Occipital lobe (tissue), 2 donors: ENCODE data around the gene GADL1. TPM values are rescaled to one million over a fixed set of nuclear protein-coding genes. Genes with fewer than 3 reads are reported as not detected.

Experiments used
- DNase-seq: peaks from one replicate; lab custom pipeline; 2025; lab: John Stamatoyannopoulos, UW
- total RNA-seq: library from RNA; depleted of rRNA; stranded (reverse); fragments of >200 nt; gene quantifications from one replicate; pipeline ENCODE4 v1.2.3, GENCODE V29; 2014

Gene GADL1
- total RNA-seq, 1 donor from 2014 or later: 0.47 TPM

- DNase-seq: no peak
Observed at GRCh38 chr3:30695302-30696061, 199.0 kb downstream of the GADL1 start.

GRCh38 chr3:30694668-30695067 is 199.8 kb downstream of the GADL1 start:
- no peak for DNase-seq

DNA sequence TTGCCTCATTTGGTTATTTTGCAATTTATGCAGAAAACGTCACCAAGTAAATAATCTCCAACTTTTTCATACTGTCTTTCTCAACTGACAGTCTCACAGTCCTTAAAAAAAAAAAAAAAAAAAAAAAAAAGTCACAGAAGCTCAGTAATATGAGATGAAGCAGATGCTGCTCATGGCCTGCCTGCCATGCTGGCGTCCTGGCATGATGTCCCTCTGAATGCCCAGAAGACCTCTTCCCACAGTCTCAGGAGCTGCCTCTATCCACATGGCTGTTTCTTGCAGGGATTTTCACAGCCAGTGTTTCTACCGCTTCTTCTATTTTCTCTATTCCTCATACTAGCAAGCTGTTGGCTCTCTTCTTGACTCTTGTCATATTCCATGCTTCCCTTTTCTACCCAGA is 200.3 kb downstream of the GADL1 start:
- no peak for DNase-seq

GRCh38 chr3:30693470-30694120 is 200.9 kb downstream of the GADL1 start:
- DNase-seq: peak; percentile 7

GRCh38 chr3:30692498-30693130 is 201.8 kb downstream of the GADL1 start:
- DNase-seq: no peak

- DNase-seq: no peak
Observed at GRCh38 chr3:30691944-30692343, 202.5 kb downstream of the GADL1 start.

DNA sequence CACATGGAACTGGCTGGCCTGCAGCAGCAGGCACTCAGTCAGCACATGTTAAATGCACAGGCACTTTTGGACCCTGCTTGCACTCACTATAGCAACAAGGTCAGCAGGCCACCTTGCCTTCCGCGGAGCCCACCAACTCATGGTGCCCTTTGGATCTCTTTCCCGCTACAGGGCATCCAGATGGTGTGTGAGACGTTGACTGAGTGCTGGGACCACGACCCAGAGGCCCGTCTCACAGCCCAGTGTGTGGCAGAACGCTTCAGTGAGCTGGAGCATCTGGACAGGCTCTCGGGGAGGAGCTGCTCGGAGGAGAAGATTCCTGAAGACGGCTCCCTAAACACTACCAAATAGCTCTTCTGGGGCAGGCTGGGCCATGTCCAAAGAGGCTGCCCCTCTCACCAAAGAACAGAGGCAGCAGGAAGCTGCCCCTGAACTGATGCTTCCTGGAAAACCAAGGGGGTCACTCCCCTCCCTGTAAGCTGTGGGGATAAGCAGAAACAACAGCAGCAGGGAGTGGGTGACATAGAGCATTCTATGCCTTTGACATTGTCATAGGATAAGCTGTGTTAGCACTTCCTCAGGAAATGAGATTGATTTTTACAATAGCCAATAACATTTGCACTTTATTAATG is 203.1 kb downstream of the GADL1 start:
- DNase-seq: no peak

- DNase-seq: no peak
Observed at GRCh38 chr3:30690199-30690598, 204.3 kb downstream of the GADL1 start.

GRCh38 chr3:30688776-30689641 is 205.5 kb downstream of the GADL1 start:
- DNase-seq: no peak

DNA sequence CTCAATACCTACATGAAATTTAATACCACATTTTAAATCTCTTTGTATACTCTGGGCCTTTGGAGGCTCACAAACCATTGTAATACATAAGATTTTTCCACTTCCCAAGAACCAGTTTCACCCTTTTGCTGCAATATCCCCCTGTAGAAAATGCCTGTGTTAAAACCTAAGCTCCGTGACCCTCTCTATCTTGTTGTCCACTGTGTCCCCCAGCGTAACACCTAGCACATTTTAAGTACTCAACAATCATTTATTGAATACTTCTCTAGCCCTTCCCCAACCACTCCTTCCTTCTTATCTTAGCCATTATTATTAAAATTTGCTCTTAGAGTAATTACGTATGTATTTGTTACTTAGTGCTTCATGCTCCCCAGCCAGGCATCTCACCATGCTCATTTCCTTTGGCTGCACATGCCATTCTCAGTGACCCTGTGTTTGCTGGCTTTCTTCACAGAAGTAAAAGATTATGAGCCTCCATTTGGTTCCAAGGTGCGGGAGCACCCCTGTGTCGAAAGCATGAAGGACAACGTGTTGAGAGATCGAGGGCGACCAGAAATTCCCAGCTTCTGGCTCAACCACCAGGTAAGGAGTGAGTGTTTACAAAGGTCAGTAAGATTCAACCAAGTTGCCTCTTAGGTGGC is 206.4 kb downstream of the GADL1 start:
- no peak for DNase-seq

DNA sequence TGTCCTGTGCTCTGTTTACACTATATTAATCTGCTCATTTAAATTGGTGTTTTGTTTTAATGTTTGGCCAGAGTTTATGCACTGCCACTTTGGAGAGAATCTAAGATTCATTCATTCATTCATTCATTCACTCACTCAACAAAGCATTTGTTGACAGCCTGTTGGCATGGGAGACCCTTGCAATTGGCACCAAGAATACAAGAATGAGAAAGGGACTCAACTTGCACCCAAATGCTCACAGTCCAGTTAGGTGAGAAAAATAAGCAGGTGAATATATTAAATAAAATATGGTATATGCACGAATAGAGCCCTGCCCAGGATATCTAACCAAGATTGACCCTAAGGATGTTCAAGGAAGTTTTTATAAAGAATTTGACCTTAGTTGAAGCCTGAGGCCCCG is 207.7 kb downstream of the GADL1 start:
- no peak for DNase-seq

DNA sequence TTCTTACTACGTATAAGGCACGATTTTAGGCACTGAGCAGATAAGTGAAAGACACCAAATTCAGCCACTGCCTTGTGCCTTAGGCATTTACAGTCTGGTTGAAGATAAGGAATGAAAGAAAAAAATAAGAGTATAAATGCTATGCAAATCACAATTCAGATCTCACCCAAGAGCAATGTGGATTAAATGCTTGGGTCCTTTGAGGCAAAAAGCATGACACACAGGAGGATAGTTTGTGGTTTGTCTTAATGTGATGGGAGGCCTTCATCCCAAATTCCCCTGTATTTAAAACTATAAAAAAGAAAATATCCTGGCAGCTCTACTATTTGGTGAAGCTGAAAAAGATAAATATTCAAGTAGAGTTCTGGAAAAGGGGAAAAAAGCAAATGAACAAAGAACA is 208.3 kb downstream of the GADL1 start:
- DNase-seq: no peak

DNA sequence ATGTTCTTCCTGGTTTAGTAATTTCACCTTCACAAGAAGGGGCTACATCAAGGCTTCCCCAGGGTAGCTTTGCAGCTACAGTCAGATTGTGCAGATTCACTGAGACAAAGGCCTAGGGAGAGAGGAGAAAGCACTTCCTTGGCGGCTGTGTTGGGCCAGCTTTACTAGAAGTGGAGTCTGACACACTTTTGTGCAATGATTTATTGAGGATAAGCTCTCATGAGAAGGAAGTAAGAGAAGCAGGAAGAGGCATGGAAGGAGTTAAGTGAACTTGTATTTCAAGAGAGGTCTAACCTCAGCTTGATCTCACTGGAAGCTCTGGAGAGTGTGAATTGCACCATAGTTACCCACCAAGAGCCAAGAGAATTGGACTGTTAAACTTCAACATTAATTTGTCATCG is 209.2 kb downstream of the GADL1 start:
- no peak for DNase-seq

DNA sequence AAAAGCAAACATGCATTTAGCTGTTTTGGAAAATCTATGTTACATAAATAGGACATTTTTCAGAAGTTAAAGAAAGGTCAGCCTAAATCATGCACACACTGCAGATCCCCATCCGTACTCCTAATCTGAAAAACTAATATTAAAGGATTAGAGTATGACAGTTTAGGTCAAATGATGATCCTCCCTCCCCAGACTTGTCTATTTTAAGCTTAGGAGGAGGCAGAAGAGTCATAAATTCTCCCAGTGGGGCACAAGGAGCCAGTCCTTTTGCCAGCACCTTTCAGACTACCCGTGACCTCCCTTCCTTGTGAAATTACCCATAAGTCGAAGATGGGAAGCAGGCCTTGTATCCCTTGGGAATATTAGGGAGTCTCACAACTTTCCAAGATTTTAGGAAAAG is 210.1 kb downstream of the GADL1 start:
- no peak for DNase-seq

GRCh38 chr3:30683769-30684168 is 210.7 kb downstream of the GADL1 start:
- no peak for DNase-seq

- no peak for DNase-seq
Observed at GRCh38 chr3:30682434-30683155, 211.9 kb downstream of the GADL1 start.

GRCh38 chr3:30681649-30682211 is 212.7 kb downstream of the GADL1 start:
- DNase-seq: no peak

DNA sequence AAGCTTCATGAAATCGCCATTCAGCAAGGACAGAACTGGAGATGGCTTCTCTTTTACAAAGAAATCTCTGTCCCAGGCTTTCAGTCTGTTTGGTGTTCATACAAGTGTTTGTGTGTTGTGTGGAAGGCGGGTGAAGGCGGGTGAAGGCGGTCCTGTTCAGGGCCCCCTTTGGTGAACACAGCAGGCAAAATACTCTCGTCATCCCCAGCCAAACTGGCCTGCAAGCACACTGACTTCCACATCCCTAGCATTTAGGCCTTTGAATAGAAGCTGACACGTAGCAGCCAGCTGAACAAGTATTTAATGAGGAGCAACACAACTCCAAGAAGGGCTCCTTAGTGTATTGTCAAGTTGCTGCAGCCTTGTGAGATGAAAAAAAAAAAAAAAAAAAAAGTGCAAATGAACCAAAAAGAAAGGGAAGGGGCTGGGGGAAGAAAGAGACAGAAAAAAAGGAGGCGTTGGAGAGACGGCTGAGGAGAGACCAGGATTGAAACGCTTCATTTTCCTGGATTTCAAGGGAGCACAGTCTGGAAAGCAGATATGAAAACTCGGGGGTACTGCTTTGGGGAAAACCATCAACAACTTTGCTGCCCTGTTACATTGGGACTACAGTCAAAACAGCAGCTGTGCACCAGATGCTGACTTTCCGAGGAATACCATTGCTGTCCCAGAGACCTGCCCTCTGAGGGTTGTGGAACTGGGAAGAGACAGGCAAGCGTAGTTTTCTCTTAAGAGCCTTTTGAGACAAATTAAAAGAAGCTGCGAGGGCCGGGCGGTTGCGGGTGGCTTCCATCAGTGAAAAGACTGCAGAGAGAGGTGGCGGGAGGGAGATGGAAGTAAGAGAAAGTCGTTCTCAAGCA is 213.4 kb downstream of the GADL1 start:
- peak; percentile 22 for DNase-seq

DNA sequence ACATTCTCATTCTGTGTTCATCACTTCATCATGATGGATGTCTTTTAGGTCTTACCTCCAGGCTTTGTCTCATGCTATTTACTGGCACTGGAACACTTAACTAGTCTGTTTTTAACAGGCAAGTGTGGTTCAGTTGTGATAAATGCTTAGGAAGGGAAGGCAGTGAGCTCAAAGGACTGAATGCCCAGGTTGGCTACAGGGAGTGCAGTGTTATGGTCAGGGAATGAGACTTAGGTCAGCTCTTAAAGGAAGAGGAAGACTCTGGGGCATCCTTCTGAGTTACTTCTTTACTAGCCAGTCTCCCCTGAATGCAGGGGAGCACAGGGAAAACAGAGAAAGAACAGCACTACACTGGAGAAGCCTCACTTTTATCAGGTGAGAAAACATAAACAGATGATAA is 215.4 kb downstream of the GADL1 start:
- DNase-seq: no peak
